PC-9 (cell line): ENCODE measurements around the gene RPS19BP1. TPM values are rescaled to one million over a fixed set of nuclear protein-coding genes. Genes with fewer than 3 reads are reported as not detected.
A peak's percentile ranks its signal among the peaks of the same experiment; 100 is the strongest.

Experiments used
- BruUV-seq: library from RNA; stranded (reverse); fragments of 400-500 nt; replicated peaks from 2 replicates; lab custom pipeline; 2021; lab: Mats Ljungman, UMichigan
- CTCF ChIA-PET: fragments of 300-600 bp; sonication (Branson Sonifier 250); formaldehyde crosslinking; loops from one replicate; lab custom pipeline; 2022; ENCODE audit warnings: antibody characterized with exemption; lab: Charles Lee
- POLR2A ChIA-PET: fragments of 300-600 bp; sonication (Branson Sonifier 250); formaldehyde crosslinking; loops from one replicate; lab custom pipeline; 2022; ENCODE audit warnings: antibody characterized with exemption; ENCODE audit not compliant: unreplicated experiment; lab: Charles Lee
- DNase-seq, 2 experiments: peaks; one replicate each; pipeline versions ENCODE4 v3.0.0 to v3.0.0-alpha.2; 2015 to 2022; ENCODE audit warnings: mixed read lengths in 1 of 2
- H2AFZ ChIP-seq: fragments of 200-600 bp; sonication (generic); 2 replicates; pipeline ENCODE4 v1.8.1; 2017; ENCODE audit warnings: antibody characterized with exemption
- H3F3A ChIP-seq: fragments of 200-600 bp; sonication (generic); 2 replicates; pipeline ENCODE4 v1.8.1; 2017; ENCODE audit warnings: antibody characterized with exemption, mild to moderate bottlenecking, low read depth; ENCODE audit not compliant: insufficient read depth
- H3K27ac ChIP-seq: fragments of 200-600 bp; sonication (generic); 2 replicates; pipeline ENCODE4 v1.6.1; 2016; ENCODE audit warnings: mixed run types
- H3K27me3 ChIP-seq: fragments of 200-600 bp; sonication (generic); 2 replicates; pipeline ENCODE4 v1.6.1; 2016; ENCODE audit warnings: low read depth, mixed run types; ENCODE audit not compliant: insufficient read depth
- H3K36me3 ChIP-seq: fragments of 200-600 bp; sonication (generic); 2 replicates; pipeline ENCODE4 v1.6.1; 2016; ENCODE audit warnings: low read depth, mixed run types
- H3K4me1 ChIP-seq: fragments of 200-600 bp; sonication (generic); replicated peaks from 2 replicates; pipeline ENCODE4 v1.6.1; 2016; ENCODE audit warnings: mixed run types; ENCODE audit not compliant: insufficient read depth
- H3K4me2 ChIP-seq: fragments of 200-600 bp; sonication (generic); 2 replicates; pipeline ENCODE4 v1.6.1; 2017; ENCODE audit warnings: mixed run types
- H3K4me3 ChIP-seq: fragments of 200-600 bp; sonication (generic); 2 replicates; pipeline ENCODE4 v1.6.1; 2016; ENCODE audit warnings: mixed run types
- H3K79me2 ChIP-seq: fragments of 200-600 bp; sonication (generic); 2 replicates; pipeline ENCODE4 v1.6.1; 2017; ENCODE audit warnings: low read depth, mixed run types
- H3K9me2 ChIP-seq: fragments of 200-600 bp; sonication (generic); 2 replicates; pipeline ENCODE4 v1.8.1; 2017; ENCODE audit warnings: mild to moderate bottlenecking; ENCODE audit not compliant: insufficient read depth
- H3K9me3 ChIP-seq: fragments of 200-600 bp; sonication (generic); 2 replicates; pipeline ENCODE4 v1.8.1; 2016; ENCODE audit warnings: low read depth; ENCODE audit not compliant: insufficient read depth
- H4K20me1 ChIP-seq: fragments of 200-600 bp; sonication (generic); 2 replicates; pipeline ENCODE4 v1.8.1; 2017; ENCODE audit not compliant: insufficient read depth
- EZH2 ChIP-seq: fragments of 200-600 bp; sonication (generic); IDR thresholded peaks from 2 replicates; pipeline ENCODE4 v1.8.0; 2017; ENCODE audit warnings: antibody characterized with exemption, low read depth
- intact Hi-C: fragments of 100-400 bp; cut with micrococcal nuclease; formaldehyde crosslinking; loops from one replicate; pipeline ENCODE4 v1.10.0; 2022; ENCODE audit not compliant: unreplicated experiment
- total RNA-seq: library from RNA; stranded (reverse); gene quantifications from 2 replicates; pipeline ENCODE4 v1.2.3, GENCODE V29; 2021
- TF ChIP-seq, protein P1 (sequence below): fragments of 200-600 bp; sonication (generic); conservative IDR thresholded peaks from 2 replicates; pipeline ENCODE4 v1.6.1; 2017; ENCODE audit warnings: mixed run types, antibody characterized with exemption, mild to moderate bottlenecking, moderate library complexity

RPS19BP1 gene
- total RNA-seq, 1 experiment from 2014 or later: 60.7 TPM

DNA sequence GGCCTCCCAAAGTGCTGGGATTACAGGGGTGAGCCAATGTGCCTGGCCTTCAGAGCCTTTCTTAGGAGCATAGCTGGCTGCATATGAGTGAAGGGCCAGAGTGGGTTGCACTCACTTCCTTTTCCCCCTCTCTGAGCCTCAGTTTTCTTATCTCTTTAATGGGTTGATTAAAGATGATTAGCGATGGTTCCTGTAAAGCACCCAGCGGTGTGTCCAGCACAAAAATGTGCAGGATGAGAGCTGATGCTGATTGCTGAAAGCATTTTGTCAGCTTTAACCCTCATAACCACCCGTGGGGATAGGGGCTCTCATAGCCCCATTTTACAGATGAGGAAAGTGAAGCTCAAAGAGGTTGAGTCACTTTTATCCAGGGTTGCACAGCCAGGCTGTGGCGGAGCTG, 43.5 kb upstream of the RPS19BP1 start:
- no peak overlapping the region for H3K27ac ChIP-seq
- TF ChIP-seq EZH2: no peak
- DNase-seq: no peak
- H2AFZ ChIP-seq: no peak overlapping the region
- H4K20me1 ChIP-seq: no peaks in the 10 kb centered on the region
- ChIA-PET POLR2A (no interaction called here), CTCF (interaction anchor here (0.6 kb wide), 1 partner anchor 759 kb away, joined by 8 read pairs; no protein-coding TSS in a partner anchor)
- H3K9me2 ChIP-seq: no peaks in the 10 kb centered on the region
- H3K4me1 ChIP-seq: peaks cover 18% of the 10 kb centered on the region
- H3K27me3 ChIP-seq: peaks cover 4% of the 10 kb centered on the region; the same call in 1 of the 2 replicates
- H3K9me3 ChIP-seq: no peaks in the 10 kb centered on the region
- no peak overlapping the region for H3K4me2 ChIP-seq
- intact Hi-C loops: no loop called here
- H3F3A ChIP-seq: 0 out of 2 replicates have a peak, but pooled peaks cover 8% of the 10 kb centered on the region
- H3K79me2 ChIP-seq: no peaks in the 10 kb centered on the region
- no peak overlapping the region for H3K4me3 ChIP-seq
- BruUV-seq: no TSS peak
- no peaks in the 10 kb centered on the region for H3K36me3 ChIP-seq

DNA sequence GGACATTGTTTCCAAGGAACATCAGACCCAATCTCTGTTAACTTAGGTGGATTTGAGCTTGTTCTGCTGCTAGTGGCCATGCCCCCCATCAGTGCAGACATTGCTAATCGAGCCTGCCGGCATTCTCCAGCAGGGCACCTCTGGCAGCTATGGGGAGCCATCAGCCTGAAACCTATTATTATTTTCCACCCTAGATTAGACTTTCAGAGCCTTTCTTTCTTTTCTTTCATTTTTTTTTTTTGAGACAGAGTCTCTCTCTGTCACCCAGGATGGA, 42.9 kb upstream of the RPS19BP1 start:
- no peaks in the 10 kb centered on the region for H3K9me2 ChIP-seq
- no peak overlapping the region for H3K4me3 ChIP-seq
- CTCF ChIA-PET: no interaction called here
- H3F3A ChIP-seq: 0 out of 2 replicates have a peak, but pooled peaks cover 8% of the 10 kb centered on the region
- H3K9me3 ChIP-seq: no peaks in the 10 kb centered on the region
- intact Hi-C loops: loop anchor here (2.0 kb wide), 1 partner anchor 17 kb away; no protein-coding TSS in a partner anchor
- no peak overlapping the region for H3K27ac ChIP-seq
- no peaks in the 10 kb centered on the region for H3K79me2 ChIP-seq
- H3K36me3 ChIP-seq: no peaks in the 10 kb centered on the region
- POLR2A ChIA-PET: no interaction called here
- peaks cover 4% of the 10 kb centered on the region; the same call in 1 of the 2 replicates for H3K27me3 ChIP-seq
- no TSS peak for BruUV-seq
- H4K20me1 ChIP-seq: no peaks in the 10 kb centered on the region
- peaks cover 18% of the 10 kb centered on the region for H3K4me1 ChIP-seq
- peak overlapping the region; percentile 15 for H3K4me2 ChIP-seq
- no peak overlapping the region for H2AFZ ChIP-seq
- DNase-seq: no peak
- TF ChIP-seq, protein P1, sequence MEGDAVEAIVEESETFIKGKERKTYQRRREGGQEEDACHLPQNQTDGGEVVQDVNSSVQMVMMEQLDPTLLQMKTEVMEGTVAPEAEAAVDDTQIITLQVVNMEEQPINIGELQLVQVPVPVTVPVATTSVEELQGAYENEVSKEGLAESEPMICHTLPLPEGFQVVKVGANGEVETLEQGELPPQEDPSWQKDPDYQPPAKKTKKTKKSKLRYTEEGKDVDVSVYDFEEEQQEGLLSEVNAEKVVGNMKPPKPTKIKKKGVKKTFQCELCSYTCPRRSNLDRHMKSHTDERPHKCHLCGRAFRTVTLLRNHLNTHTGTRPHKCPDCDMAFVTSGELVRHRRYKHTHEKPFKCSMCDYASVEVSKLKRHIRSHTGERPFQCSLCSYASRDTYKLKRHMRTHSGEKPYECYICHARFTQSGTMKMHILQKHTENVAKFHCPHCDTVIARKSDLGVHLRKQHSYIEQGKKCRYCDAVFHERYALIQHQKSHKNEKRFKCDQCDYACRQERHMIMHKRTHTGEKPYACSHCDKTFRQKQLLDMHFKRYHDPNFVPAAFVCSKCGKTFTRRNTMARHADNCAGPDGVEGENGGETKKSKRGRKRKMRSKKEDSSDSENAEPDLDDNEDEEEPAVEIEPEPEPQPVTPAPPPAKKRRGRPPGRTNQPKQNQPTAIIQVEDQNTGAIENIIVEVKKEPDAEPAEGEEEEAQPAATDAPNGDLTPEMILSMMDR: no peak
- no peak for TF ChIP-seq EZH2

DNA sequence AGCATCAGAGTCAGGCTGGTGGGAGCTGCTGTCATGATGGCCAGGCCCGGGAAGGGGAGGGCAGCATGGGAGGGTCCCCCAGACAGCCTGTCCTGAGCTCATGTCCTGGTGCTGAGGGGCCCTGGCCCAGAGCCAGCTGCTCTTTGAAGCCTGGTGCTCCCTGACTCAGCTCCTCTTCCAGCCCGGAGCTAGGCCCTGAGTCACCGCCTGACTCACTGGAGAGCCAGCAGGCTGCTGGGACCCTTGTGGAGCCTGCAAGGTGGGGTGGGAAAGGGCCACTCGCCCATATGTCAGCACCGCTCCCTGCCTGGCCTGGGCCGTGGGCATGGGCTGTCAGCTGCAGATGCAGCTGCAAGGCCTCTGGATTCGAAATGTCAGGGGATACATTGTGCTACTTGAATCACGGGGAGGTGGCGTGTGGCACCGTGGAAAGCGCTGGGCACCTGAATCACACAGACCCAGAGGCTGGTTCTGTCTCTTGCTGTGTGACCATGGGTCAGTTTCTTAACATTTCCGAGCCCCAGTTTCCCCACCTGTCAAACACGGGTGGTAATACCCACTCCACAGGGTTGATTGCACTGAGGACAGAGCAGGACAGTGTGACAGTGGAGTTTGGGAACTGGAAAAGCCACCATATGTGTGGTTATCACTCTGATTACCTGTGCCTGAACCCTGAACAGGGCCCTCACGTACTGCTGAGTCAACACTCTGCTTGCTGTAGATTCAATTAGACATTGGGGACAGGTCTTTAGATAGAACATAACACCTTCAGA, 42.4 kb upstream of the RPS19BP1 start:
- CTCF ChIA-PET: interaction anchor here (0.6 to 1.1 kb wide), 2 partner anchors 15 to 59 kb away, joined by 3 to 5 read pairs; no protein-coding TSS in a partner anchor
- H2AFZ ChIP-seq: no peak overlapping the region
- peaks cover 18% of the 10 kb centered on the region for H3K4me1 ChIP-seq
- intact Hi-C loops: loop anchor here (2.0 kb wide), 1 partner anchor 18 kb away; no protein-coding TSS in a partner anchor
- H3K9me2 ChIP-seq: no peaks in the 10 kb centered on the region
- H3K9me3 ChIP-seq: no peaks in the 10 kb centered on the region
- H3K27me3 ChIP-seq: peaks cover 4% of the 10 kb centered on the region; the same call in 1 of the 2 replicates
- POLR2A ChIA-PET: no interaction called here
- H3K4me3 ChIP-seq: no peak overlapping the region
- no peaks in the 10 kb centered on the region for H3K36me3 ChIP-seq
- 0 out of 2 replicates have a peak, but pooled peaks cover 8% of the 10 kb centered on the region for H3F3A ChIP-seq
- no peaks in the 10 kb centered on the region for H3K79me2 ChIP-seq
- peak; percentile 69 to 84 for DNase-seq
- no TSS peak for BruUV-seq
- H3K4me2 ChIP-seq: peak overlapping the region; percentile 15
- no peaks in the 10 kb centered on the region for H4K20me1 ChIP-seq
- H3K27ac ChIP-seq: no peak overlapping the region
- TF ChIP-seq, protein P1: no peak
- TF ChIP-seq EZH2: no peak
